NCI-H2196 (cell line): ENCODE data around the gene DMBT1.

Source experiments
- DNase-seq: peaks from one replicate; lab custom pipeline; 2025; ENCODE audit not compliant: unreplicated experiment; lab: John Stamatoyannopoulos, UW

The DMBT1 gene

DNA sequence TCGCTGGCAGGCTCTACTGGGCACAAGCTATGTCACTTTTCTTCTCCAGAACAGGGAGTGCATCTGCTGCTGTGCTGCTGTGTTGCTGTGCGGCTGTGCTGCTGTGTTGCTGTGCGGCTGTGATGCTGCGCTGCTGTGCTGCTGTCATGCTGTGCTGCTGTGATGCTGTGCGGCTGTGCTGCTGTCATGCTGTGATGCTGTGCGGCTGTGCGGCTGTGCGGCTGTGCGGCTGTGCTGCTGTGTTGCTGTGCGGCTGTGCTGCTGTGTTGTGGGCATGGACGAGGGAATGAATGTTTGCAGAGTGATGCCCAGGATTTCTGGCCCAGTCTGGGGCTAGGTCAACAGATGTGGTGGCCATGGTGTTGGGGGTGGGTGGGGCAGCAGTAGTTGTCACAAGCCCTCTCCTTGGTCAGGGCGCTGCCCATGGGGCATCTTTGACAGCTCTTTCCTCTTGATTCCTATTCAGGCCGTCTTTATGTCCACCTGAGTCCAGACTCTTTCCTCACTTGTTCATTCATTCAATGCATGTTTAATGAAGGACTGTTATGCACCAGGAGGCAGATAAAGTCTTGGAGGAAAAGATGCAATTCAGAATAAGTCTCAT, 83.5 kb downstream of the DMBT1 start:
- DNase-seq: no peak

DNA sequence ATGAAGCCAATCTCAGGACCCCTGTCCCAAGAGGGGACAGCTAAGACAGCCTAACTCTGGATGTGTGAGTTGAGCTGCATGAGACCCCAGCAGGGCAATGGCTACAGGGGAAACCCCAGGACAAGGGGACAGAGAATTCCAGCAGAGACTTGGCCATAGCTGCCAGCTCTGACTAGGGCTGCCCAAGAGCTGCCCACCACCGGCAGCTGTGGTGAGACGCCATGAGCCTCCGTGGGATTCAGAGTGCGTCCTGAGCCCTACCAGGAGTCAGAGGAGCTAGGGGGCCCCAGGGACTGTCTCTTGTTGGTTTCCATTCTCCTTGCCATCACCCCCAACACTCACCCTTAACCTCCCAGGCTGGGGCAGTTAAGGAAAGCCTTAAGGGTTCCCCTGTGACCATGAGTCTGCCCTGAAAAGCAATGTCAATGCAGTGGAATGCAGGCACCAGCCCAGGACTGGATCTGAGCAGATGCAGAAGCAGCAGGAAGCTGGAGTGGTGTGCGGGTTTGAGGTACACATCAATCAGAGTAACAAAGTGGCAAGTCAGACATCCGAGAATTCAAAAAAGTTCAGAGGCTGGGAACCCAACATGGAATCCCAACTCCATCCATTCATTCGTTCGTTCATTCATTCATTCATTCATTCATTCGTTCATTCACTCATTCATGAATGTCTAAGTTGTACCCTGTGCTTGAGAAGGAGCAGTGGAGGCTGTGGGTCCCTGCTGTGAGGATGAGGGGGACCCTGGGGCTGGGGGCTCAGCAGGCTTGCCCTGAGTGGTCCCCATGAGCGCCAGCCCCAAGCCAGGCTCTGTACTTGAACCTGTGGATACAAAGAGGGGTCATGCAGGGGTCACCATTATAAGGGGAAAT, 86.2 kb downstream of the DMBT1 start:
- DNase-seq: no peak

DNA sequence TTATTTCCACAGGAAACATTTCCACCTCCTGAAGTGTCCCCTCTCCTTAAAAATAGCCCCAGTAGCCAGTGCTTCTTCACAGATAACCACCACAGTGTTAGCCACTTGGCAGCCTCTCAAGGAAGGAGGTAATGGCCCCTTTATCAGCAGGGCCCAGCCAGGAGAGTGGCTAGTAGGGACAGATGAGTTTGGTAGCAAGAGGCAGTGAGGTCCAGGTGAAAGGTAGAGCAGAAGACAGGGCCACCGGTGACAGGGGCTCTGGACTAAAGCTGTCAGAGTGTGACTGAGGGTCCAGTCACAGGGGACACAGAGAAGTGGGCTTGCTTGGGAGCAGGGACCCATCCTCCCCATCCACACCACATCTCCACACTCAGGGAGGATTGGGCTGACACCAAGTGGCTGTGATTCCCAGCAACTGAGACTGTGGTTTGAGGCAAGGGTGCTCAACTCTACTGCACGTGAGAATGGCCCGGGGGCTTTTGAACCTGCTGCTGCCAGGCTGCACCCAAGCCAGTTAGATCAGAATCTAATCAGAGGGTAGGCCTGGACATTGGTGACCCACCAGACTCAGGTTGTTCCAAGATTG, 86.9 kb downstream of the DMBT1 start:
- DNase-seq: no peak

DNA sequence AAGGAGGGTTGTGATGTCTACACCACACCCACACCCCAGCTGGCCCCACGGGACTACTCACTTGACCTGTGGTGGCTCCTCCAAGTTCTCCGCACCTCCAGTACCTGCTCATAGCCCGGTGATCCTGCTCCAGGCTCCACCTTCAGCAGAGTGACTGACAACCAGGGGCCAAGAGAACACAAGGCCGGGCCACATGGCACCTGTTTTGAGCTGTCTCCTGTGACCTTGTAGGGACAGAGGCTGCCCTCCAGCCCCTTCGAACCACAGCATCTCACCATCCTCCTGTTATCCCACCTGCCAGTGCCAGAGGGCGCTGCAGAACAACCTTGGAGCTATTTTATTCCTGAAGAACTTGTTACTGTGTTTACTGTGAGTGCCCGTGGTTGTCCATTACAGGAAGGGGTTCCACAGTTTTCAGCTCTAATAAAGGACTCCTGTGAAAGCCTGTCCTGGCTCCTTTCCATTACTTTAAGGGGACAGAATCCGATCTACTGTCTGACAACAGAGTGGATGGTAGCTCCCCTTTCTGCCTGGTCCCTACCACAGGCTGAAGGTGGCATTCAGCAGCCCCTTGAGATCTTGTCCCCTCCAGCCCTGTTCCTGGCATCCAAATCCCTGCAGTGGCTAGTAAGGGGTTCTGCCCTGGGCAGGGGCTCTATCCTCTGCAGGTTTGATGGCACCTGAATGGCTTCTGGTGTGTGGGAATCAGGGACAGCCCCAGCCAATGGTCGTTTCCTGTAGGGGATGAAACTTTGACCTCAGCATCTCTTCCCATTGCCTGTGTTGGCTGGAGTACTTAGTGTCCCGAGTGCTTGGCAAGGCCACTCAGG, 88.3 kb downstream of the DMBT1 start:
- peak; percentile 19 for DNase-seq

DNA sequence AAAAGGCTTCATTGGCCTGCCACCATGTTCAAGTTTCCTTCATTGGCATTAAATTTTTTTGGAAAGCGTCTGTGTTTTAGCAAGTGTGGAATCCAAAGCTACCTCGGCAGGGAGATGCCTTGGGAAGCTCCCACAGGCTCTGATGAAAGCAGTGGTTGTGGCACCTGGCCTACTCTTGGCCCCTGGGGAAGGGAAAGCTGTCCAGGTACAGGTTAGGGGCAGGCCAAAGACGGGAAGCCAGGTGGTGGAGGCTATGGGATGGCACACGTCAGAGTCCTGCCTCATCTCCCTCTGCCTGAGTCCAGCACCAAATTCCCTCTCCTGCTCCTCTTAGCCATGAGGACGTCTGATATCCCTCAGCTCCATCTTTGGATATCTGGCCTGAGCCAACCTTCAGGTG, 89.3 kb downstream of the DMBT1 start:
- DNase-seq: no peak

DNA sequence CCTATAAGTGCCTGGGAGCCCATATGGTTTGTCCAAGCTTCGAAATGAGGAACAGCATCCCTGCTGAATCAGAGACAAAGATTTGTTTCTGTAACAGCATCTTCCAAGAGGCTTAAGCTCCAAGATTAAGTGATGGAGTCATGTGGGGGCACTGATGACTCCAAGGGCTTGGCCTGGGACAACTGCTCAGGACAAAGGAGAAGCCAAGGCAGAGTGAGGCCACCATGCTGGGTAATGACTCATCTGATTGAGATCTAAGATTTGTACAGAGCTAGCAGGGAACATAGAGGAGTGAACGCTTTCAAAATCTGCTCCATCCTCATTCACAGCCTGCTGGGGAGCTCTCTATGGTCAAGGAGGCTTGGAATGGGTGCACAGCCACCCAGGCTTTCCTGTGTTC, 89.8 kb downstream of the DMBT1 start:
- no peak for DNase-seq

DNA sequence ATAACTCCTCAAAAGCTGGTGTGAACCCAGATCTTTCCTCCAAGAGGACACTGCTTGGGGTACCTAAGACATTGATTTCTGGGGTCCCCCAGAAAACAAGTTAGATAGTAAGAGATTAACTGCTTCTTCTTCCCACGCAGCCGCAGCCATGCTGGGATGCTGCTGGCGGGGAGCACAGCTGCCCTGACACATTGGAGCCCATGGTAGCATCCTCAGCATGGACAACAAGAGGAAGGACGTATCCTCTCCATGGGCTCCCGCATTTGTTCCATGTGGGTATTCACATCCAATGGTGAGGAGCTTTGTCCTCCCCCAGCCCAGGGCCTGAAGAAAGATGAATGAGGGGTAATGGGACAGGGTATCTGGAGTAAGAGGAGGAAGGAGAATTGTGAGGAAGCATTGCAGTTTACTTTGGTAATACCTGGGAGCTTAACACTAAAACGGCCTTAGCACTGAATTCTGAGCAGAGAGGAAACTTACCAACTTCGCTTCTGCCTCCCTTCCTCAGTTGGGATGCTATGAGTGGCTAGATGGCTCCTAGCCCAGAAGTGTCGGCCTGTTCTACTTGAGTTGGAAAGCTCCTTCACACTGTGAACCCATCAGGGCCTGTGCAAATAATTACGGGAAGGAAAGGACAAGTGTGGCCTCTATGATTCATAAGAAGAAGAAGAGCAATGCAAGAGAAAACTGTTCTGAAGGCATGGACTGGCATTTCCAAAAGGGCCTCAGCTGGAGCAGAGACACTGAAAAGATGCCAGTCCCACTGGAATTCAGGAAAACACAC, 95.2 kb downstream of the DMBT1 start:
- DNase-seq: no peak

DNA sequence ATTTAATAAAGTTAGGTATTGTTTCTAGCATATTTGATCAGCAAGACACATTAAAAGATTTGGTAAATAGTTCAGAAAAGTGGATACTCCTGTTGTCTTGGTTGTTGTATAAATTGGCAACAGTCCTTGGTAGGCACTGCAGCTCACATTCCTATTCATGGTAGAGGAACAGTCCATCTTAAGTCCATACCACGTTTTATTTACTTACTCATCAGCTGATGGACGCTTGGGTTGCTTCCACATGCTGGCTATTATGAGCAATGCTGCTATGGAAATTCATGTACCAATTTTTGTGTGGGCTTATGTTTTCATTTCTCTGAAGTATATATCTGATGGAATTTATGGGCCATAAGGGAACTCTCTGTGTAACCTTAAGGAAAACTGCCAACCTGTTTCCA, 95.8 kb downstream of the DMBT1 start:
- DNase-seq: no peak

DNA sequence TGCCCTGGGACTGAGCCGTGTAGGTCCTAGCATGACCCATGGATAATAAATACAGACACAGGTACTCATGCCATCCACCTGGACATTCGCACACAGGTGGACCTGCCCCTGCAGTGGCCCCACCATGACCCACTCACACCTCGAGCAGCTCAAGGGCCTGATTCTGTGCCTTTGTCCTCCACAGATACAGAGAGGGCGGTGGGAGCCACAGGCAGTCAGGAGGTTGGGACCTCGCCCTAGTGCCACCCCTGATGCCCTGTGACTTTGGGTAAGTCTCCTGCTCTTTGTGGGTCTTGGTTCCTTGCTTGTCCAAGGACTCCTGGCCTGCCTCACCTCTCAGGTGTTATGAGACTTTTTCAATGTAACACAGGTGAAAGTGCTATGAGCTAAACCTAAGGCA, 96.2 kb downstream of the DMBT1 start:
- no peak for DNase-seq

DNA sequence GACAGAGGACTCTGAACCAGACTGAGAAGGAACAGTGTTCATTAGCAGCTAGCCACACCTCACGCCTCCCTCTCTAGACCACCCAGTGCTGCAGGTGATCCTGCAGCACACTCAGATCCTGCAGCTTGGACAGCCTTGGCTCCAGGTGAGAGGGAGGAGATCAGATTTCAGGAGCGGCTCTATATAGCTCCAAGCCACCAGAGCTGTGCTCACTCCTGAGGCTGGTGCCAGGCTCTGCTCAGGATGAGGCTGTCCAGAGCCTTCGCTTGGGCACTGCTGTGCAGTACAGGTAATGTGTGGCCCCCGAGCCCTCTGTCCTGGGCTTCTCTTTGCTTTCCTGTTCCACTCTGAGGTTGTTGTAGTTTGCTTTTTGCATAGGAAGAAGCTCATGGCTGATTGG, 96.7 kb downstream of the DMBT1 start:
- peak; percentile 18 for DNase-seq

DNA sequence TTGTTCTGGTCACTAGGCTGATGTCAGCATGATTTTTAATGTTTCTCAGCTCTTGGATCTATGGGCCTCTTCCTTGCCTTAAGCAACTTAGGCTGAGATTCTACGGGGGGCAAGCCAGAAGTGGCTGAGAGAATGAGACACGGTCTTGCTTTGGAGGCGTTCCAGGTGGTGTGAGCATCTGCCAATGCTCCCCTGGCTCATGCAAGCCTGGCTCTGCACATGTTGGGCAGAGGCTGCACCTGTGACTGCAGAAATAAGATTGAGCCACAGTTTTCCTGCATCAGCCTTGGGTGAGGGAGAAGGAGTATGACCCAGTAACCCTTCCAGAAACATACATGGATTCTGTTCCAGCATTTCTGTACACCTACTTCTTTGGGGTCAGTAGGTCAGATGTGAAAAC, 97.2 kb downstream of the DMBT1 start:
- no peak for DNase-seq

DNA sequence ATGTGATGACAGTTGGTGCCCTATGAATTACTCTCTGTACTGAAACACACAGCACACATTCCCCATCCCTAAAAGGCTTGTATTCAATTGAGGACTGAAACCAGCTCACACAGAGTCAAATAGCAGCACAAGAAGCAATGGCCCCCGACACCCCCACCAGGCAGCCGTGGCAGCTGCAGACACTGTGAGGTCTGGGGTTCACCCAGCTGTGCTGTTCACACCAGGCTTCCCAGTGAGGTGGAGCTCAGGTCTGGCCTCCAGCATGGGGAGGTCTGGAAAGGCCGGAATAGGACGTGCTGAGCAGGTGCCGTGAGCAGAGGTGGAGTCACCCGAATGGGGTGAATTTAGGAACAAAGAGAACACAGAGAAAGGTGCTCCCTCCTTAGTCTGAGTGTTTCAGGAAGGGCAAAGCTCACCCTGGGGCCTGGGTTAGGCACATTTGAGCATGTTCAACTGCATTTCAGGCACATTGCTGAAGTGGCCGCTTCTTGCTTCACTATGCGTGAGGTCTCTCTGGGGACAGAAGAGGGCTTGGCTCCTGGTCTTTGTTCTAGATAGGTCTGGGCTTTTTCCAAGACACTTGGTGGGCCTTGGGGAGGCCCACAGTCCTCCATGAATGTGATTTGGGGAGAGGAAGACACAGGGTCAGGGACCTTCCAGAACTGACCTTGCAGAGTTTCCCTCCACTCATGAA, 97.9 kb downstream of the DMBT1 start:
- DNase-seq: no peak

DNA sequence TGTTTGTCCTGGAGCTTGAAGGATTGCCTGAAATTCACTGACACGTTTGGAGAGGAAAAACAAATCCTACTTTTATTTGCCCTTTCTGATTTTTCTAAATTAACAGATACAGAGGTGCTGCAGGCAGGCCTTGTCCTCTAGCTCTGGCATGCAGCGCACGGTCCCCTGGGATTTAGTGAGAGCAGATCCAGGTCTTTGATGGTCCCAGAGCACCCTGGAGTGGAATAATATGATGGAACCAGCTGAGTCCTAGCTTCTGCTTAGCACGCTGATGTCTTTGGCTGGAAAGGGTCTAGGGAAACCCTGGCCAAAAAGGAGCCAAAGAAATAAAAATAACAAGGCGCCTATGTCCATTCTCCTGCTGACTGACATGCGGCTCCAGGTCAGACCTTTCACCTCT, 98.6 kb downstream of the DMBT1 start:
- DNase-seq: no peak

DNA sequence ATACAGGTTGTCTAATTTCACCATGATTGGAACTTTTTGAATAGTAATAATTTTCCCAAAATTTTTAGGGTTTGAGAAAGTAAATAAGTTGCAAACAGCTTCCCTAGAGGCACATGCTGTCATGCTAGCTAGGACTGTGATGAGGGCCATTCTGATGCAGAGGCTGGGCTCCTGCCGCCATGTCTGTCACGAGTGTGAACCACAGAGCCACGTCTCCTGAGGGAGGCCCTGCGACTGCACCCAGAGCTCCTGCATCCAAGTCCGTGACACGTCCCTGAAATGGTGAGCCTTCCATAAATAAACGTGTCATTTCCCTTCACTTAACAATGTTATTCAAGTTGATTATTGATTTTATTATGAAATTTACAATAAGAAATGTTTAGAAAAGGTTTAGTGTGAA, 99.1 kb downstream of the DMBT1 start:
- no peak for DNase-seq

DNA sequence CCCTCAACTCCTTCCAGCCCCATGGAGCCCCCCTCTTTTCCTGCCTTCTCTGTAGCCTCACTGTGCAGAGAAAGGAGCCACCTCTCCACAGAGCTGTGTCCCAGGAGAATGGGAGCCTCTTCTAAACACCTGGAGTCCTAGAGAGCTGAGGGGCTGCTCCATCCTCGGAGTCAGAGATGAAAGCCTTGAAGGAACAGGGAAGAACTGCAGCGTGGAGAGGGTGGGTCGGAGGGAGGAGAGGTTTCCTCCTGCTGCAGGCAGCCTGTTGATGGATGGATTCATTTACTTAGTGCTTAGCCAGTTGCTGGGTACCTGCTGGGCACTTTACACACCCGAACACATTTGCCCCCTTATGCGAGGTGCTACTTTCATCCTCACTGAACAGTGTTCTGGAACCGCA, 100.1 kb downstream of the DMBT1 start:
- DNase-seq: no peak

DNA sequence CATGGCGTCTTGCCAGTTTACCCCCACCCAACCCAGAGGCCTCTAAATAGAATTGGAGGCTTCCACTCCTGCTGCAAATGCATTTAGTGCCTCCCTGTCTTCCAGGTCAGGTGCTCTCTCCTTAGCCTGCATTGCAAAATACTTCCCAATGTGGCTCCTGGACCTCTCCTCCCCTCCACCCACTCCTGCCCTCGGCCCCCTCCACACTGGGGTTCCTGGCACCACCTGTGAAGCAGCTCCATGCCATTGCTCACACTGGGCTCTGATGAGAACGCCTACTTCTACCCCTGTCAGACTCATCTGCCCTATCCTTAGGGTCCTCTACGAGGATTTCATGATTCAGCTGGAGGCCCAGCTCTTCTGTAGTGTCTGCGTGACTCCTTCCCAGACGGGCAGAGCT, 101.7 kb downstream of the DMBT1 start:
- no peak for DNase-seq

DNA sequence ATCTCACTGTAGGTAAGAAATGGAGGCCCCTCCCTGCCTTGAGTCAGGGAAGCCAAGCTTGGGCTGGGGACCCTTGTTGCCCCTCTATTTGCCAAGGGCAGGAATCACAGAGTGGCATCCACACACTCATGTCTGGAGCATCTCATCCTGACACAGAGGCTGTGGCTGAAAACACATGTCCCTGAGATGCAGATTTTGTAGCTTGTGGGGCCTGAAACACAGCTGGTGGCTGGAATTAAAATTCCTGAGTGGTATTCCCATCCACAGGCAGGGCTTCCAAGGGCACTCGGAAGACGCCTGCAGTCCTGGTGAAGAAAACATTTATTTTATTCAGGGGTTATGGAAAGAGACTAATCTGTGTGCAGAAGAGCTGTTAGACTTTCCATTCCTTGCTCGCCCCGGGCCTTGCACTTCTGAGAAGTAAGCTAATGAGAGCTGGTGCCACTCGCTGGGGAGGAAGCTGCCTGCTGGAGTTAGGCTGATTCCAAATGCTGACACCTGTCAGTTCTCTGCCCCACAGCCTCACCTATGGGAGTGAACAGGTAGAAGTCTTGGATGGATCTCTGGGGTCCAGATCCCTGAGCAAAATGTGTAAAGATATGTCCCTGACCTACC, 103.1 kb downstream of the DMBT1 start:
- no peak for DNase-seq

DNA sequence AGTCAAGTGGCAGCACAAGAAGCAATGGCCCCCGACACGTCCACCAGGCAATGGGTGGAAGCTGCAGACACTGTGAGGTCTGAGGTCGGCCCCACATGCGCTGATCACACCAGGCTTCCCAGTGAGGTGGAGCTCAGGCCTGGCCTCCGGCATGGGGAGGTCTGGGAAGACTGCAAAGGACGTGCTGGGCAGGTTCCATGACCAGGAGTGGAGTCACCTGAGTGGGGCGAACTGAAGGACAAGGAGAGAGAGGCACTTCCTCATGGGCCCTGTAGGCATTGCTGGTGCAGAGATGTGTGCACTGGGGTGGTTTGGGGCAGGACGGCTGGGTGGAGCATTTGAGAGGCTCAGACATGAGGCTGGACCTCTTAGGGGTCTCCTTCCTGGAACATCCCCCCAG, 103.9 kb downstream of the DMBT1 start:
- no peak for DNase-seq

DNA sequence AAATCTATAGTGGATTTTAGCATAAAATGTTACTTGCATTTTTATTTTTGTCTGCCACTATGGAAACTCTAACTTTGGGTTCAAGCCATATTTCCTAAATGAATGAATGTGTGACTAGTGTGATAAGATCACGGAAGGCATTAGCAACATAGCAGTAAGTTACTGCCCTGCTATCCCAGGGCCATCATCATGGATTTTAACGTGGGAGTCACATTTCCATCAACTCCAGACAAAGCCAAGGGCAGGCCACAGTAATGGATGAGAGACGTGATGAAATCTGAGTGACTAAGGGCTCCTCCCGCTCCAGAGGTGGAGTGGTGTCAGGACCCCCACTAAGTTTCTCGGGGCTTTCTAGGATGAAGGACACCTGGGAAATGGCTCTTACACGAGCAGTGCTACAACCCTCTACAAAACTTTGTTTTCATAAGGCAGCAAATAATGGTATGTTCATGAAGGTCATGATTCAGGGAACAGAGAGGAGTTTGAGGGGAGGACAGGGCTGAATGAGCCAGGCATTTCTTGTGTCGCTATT, 104.8 kb downstream of the DMBT1 start:
- DNase-seq: no peak

DNA sequence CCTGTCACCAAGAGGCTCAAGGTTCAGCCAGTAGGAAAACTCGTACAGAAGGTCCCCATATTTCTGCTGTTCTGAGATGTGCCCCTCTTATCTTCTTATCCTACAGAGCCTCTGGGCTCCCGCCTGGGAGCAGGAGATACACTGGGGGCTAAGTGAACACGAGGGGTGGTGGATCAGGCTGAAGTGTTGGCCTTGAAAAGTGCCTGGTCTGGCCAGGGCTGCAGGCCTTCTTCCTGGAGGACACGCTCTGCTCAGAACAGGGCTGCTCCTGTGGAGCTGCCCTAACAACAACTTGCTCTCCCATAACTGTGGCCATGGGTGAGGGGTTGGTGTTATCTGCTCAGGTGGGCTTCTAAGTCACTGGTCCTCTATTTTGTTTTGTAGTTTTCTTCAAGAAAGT, 105.4 kb downstream of the DMBT1 start:
- DNase-seq: no peak
